ENCODE measurements around the gene FIGN. TPM values are rescaled to one million over a fixed set of nuclear protein-coding genes. Genes with fewer than 3 reads are reported as not detected.

FIGN gene
- total and polyA plus RNA-seq, 2 experiments from 2014 or later: 1.4 to 4.5 TPM

DNA sequence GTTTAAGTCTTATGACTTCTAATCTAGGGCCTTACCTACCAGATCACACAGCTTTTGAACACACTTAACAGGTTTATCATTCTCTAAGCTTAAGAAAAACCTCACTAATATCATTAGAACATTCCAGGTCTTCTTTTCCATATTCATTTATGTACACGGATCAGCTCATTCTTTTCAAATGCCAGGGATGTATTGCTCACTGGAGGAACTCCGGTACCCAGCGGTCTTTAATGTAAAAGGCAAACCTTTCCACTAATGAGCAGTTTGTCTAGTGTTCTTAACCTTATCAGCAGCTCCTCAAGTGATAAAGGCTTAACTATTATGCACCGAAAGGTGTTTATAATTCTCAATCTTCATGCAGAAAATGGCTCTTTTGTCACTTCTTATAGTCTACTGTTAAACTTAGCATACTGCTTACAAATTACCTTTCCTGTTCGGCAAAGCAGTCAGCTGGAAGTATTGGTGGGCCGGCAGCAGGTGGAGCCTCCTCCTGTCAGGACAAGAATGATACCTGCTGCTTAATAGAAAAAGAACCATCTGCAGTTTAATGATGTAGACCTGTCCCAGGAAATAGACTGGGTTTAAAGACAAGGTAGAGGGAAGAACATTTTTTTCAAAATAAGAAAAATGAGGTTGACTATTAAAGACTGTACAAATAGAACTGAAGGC lies 142.7 kb downstream of the FIGN start:
- no peak for DNase-seq (ENCODE audit: low spot score)
- H3K27me3 ChIP-seq: no peaks in the 10 kb centered on the region
- H3K9me3 ChIP-seq (ENCODE audit: low read depth): no peaks in the 10 kb centered on the region
- H4K20me1 ChIP-seq (ENCODE audit: insufficient read depth, poor library complexity, severe bottlenecking): no peaks in the 10 kb centered on the region
- H3K79me2 ChIP-seq: no peaks in the 10 kb centered on the region
- no peaks in the 10 kb centered on the region for H3K9me2 ChIP-seq (replicated peaks; ENCODE audit: insufficient read depth)
- H3K4me1 ChIP-seq (ENCODE audit: insufficient read depth): no peaks in the 10 kb centered on the region
- TF ChIP-seq EZH2 (IDR thresholded peaks at IDR 0.05; ENCODE audit: borderline replicate concordance) (no peak), EZH2phosphoT487 (IDR thresholded peaks at IDR 0.05; ENCODE audit: low read depth, severe bottlenecking, unreplicated experiment) (no peak)
- TF ChIP-seq, protein P1, sequence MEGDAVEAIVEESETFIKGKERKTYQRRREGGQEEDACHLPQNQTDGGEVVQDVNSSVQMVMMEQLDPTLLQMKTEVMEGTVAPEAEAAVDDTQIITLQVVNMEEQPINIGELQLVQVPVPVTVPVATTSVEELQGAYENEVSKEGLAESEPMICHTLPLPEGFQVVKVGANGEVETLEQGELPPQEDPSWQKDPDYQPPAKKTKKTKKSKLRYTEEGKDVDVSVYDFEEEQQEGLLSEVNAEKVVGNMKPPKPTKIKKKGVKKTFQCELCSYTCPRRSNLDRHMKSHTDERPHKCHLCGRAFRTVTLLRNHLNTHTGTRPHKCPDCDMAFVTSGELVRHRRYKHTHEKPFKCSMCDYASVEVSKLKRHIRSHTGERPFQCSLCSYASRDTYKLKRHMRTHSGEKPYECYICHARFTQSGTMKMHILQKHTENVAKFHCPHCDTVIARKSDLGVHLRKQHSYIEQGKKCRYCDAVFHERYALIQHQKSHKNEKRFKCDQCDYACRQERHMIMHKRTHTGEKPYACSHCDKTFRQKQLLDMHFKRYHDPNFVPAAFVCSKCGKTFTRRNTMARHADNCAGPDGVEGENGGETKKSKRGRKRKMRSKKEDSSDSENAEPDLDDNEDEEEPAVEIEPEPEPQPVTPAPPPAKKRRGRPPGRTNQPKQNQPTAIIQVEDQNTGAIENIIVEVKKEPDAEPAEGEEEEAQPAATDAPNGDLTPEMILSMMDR (IDR thresholded peaks at IDR 0.05; ENCODE audit: poor library complexity): no peak
- 66% methylated on average over 6 of the region's 6 CpGs for WGBS (ENCODE audit: low lambda C conversion rate, missing lambda C conversion rate)
- H3K27ac ChIP-seq: no peak overlapping the region
- no peak overlapping the region for H3K4me3 ChIP-seq
- no peak overlapping the region for H2AFZ ChIP-seq
- no peaks in the 10 kb centered on the region for H3K36me3 ChIP-seq (replicated peaks; ENCODE audit: insufficient read depth, low read depth)
- H3K4me2 ChIP-seq: no peak overlapping the region

DNA sequence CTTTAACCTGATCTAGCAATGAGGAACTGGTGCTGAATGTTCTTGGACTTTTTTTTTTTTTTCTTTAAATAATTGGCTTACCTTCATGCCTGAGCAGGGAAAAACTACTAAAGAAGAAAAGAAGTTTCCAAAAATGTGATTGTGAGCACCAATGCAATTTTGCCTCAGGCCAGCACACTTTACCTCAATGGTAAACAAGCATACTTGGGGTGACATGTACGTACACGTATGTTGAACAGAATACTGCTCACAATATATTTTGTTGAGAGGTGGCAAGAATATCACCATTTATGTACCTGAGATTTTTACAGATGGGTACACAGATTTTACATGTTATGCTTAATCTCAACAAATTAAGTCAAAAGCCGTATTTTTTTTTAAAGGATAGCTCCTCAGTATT lies 144.3 kb downstream of the FIGN start:
- H3K27me3 ChIP-seq: no peaks in the 10 kb centered on the region
- no peaks in the 10 kb centered on the region for H3K36me3 ChIP-seq (replicated peaks; ENCODE audit: insufficient read depth, low read depth)
- H3K4me1 ChIP-seq (ENCODE audit: insufficient read depth): no peaks in the 10 kb centered on the region
- H3K4me3 ChIP-seq: no peak overlapping the region
- no peak overlapping the region for H2AFZ ChIP-seq
- H4K20me1 ChIP-seq (ENCODE audit: insufficient read depth, poor library complexity, severe bottlenecking): no peaks in the 10 kb centered on the region
- H3K27ac ChIP-seq: no peak overlapping the region
- 93% methylated on average over 3 of the region's 3 CpGs for WGBS (ENCODE audit: low lambda C conversion rate, missing lambda C conversion rate)
- no peak for DNase-seq (ENCODE audit: low spot score)
- H3K79me2 ChIP-seq: no peaks in the 10 kb centered on the region
- H3K9me3 ChIP-seq (ENCODE audit: low read depth): no peaks in the 10 kb centered on the region
- TF ChIP-seq, protein P1 (IDR thresholded peaks at IDR 0.05; ENCODE audit: poor library complexity): no peak
- no peak for TF ChIP-seq EZH2 (IDR thresholded peaks at IDR 0.05; ENCODE audit: borderline replicate concordance)
- TF ChIP-seq EZH2phosphoT487 (IDR thresholded peaks at IDR 0.05; ENCODE audit: low read depth, severe bottlenecking, unreplicated experiment): no peak
- H3K4me2 ChIP-seq: no peak overlapping the region
- H3K9me2 ChIP-seq (replicated peaks; ENCODE audit: insufficient read depth): no peaks in the 10 kb centered on the region

DNA sequence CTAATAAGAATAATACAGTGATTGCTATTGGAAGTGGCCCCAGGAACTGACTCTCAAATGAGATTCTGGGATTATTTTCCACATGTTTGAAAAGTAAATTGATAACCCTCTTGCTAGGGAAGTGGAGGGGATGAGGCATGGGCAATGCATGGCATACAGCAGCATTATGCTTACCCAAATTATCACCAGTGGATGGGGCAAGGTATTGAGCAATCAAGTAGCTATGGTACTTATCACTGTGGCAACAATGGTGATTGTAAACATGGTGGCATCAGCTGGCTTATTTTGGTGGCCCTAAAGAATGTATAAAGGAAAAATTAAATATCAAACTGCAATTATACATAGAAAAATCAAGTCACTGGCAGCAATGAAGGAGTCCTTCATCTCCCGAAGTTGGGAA lies 155.1 kb downstream of the FIGN start:
- TF ChIP-seq EZH2 (IDR thresholded peaks at IDR 0.05; ENCODE audit: borderline replicate concordance) (no peak), EZH2phosphoT487 (IDR thresholded peaks at IDR 0.05; ENCODE audit: low read depth, severe bottlenecking, unreplicated experiment) (no peak)
- TF ChIP-seq, protein P1 (IDR thresholded peaks at IDR 0.05; ENCODE audit: poor library complexity): no peak
- no peak overlapping the region for H3K27ac ChIP-seq
- no peak overlapping the region for H2AFZ ChIP-seq
- no peaks in the 10 kb centered on the region for H3K27me3 ChIP-seq
- no peaks in the 10 kb centered on the region for H3K9me3 ChIP-seq (ENCODE audit: low read depth)
- no peak overlapping the region for H3K4me2 ChIP-seq
- H3K9me2 ChIP-seq (replicated peaks; ENCODE audit: insufficient read depth): no peaks in the 10 kb centered on the region
- no peaks in the 10 kb centered on the region for H3K36me3 ChIP-seq (replicated peaks; ENCODE audit: insufficient read depth, low read depth)
- H3K79me2 ChIP-seq: no peaks in the 10 kb centered on the region
- DNase-seq (ENCODE audit: low spot score): no peak
- H3K4me3 ChIP-seq: no peak overlapping the region
- H4K20me1 ChIP-seq (ENCODE audit: insufficient read depth, poor library complexity, severe bottlenecking): no peaks in the 10 kb centered on the region
- no peaks in the 10 kb centered on the region for H3K4me1 ChIP-seq (ENCODE audit: insufficient read depth)
- 85% methylated on average over 1 of the region's 1 CpG for WGBS (ENCODE audit: low lambda C conversion rate, missing lambda C conversion rate)

All from hepatocyte (in vitro differentiated cells).